PFSK-1 (cell line): Measurements from ENCODE around the gene METTL24.

Experiments used
- POLR2AphosphoS5 ChIP-seq: IDR thresholded peaks from 2 replicates; pipeline ENCODE4 v1.6.1; 2012; ENCODE audit warnings: low read depth, mild to moderate bottlenecking, control low read depth, low read length, moderate library complexity
- TAF1 ChIP-seq: IDR thresholded peaks from 2 replicates; pipeline ENCODE4 v1.6.1; 2012; ENCODE audit warnings: low read length, control low read depth, borderline replicate concordance; ENCODE audit not compliant: insufficient read depth

DNA sequence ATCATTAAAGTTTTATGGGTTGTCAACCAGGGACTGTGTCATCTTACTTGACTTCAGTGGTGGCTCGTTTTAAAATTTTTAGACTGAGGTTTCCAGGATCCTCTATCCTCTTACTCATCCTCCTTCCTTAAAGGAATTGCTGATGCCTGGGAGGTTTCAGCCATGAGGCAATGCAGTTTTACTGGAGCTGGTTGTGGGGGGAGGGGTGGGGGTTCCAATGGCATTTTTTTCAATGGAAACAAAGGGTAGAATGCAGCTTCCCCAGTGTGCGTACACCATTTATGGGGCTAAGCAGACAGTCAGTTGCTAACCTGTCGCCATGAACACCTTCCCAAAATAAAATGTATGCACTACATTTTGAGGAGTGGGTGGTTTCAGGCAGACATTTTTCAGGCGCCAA lies 88.0 kb downstream of the METTL24 start:
- TF ChIP-seq TAF1 (no peak), POLR2AphosphoS5 (no peak)
